Sigmoid colon (tissue), 4 donors: ENCODE data around the gene CTNND2.

Experiments
- EP300 ChIP-seq, 4 donors: sonication (generic); formaldehyde crosslinking; IDR thresholded peaks; one replicate each; pipeline ENCODE4 v1.6.1; 2017; ENCODE audit warnings: antibody characterized with exemption in 4 of 4
- POLR2A ChIP-seq, 2 donors: fragments of 450-650 bp; IDR thresholded peaks; one replicate each; pipeline ENCODE4 v1.6.1; 2016; ENCODE audit warnings: antibody characterized with exemption in 2 of 2, mild to moderate bottlenecking in 2 of 2, moderate library complexity in 2 of 2
- POLR2AphosphoS5 ChIP-seq, 4 donors: sonication (generic); formaldehyde crosslinking; IDR thresholded peaks; one replicate each; pipeline ENCODE4 v1.6.1; 2017; ENCODE audit warnings: antibody characterized with exemption in 4 of 4
- TF ChIP-seq, protein P1 (sequence below), 4 experiments: fragments of 450-650 bp in 3 of 4; fragments of 200-600 bp in 1 of 4; IDR thresholded peaks; one replicate each; pipeline ENCODE4 v1.5.1; 2016 to 2019; ENCODE audit warnings: antibody characterized with exemption in 4 of 4, mild to moderate bottlenecking in 3 of 4, moderate library complexity in 2 of 4

DNA sequence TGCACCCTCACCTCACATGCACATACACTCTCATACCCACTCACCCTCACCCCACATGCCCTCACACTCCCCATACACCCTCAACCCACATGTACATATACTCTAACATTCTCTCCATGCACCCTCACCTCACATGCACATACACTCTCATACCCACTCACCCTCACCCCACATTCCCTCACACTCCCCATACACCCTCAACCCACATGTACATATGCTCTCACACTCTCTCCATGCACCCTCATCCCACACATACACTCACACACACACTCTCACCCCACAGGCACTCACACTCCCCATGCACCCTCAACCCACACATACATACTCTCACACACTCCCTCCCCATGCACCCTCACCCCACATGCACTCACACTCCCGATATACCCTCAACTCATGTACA, 593.0 kb downstream of the CTNND2 start:
- TF ChIP-seq POLR2A (IDR thresholded peaks at IDR 0.05): no peak
- TF ChIP-seq, protein P1, sequence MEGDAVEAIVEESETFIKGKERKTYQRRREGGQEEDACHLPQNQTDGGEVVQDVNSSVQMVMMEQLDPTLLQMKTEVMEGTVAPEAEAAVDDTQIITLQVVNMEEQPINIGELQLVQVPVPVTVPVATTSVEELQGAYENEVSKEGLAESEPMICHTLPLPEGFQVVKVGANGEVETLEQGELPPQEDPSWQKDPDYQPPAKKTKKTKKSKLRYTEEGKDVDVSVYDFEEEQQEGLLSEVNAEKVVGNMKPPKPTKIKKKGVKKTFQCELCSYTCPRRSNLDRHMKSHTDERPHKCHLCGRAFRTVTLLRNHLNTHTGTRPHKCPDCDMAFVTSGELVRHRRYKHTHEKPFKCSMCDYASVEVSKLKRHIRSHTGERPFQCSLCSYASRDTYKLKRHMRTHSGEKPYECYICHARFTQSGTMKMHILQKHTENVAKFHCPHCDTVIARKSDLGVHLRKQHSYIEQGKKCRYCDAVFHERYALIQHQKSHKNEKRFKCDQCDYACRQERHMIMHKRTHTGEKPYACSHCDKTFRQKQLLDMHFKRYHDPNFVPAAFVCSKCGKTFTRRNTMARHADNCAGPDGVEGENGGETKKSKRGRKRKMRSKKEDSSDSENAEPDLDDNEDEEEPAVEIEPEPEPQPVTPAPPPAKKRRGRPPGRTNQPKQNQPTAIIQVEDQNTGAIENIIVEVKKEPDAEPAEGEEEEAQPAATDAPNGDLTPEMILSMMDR (IDR thresholded peaks at IDR 0.05): no peak
- TF ChIP-seq EP300 (IDR thresholded peaks at IDR 0.05): no peak
- TF ChIP-seq POLR2AphosphoS5 (IDR thresholded peaks at IDR 0.05): no peak
